Measurements from ENCODE around the gene ZDHHC16.
"Not testable (repeated sequence)": the region's sequence is repeated elsewhere in the genome, so short reads cannot be mapped to it uniquely, and the experiment has no call there.

The ZDHHC16 gene

DNA sequence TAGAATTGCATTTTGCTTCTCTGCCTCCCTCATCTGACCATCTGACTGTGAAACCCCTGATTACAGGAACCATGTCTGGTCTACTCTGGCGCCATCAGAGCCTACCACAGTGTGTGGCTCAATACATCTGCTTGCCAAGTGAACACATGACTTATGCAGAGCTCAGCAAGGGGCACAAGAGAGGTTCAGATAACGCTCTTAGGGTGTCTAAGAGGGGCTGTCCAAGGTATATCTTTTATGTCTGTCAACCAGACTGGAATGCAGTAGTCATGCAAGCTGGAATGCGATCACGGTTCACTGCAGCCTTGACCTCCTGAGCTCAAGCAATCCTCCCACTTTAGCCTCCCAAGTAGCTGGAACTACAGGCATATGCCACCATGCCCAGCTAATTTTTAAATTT lies 34.6 kb upstream of the ZDHHC16 start:
- TF ChIP-seq POLR2A (IDR thresholded peaks at IDR 0.05; ENCODE audit: low read depth, low read length) = no peak
- no peak for TF ChIP-seq POLR2AphosphoS5 (IDR thresholded peaks at IDR 0.05; ENCODE audit: low read depth, low read length)
- no peak for TF ChIP-seq TAF1 (IDR thresholded peaks at IDR 0.05; ENCODE audit: borderline replicate concordance, low read depth, low read length)
- no peak for FAIRE-seq
- DNase-seq (ENCODE audit: insufficient read length) = no peak

DNA sequence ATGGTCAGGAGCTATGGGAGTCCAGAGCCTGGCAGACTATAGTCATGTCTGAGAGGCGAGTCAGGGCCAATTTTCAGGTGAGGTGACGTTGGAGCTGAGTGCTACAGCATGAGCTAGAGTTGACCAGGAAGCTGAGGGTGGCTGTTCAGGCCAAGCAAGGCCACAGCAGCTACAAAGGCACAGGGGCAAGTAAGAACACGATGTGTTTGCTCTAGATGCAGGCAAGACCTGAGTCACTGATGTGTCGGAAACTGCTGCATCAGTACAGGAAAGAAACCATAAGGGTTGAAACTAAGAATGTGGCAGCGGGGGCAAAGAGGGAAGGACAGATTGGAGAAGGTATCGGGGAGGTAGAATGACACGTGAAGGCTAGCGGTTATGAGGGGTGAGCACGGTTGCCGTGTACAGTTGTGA lies 33.1 kb upstream of the ZDHHC16 start:
- TF ChIP-seq POLR2AphosphoS5 (IDR thresholded peaks at IDR 0.05; ENCODE audit: low read depth, low read length) = no peak
- TF ChIP-seq POLR2A (IDR thresholded peaks at IDR 0.05; ENCODE audit: low read depth, low read length) = no peak
- no peak for TF ChIP-seq TAF1 (IDR thresholded peaks at IDR 0.05; ENCODE audit: borderline replicate concordance, low read depth, low read length)
- FAIRE-seq = no peak

GRCh38 chr10:97416565-97416964 lies 29.4 kb upstream of the ZDHHC16 start:
- FAIRE-seq = no peak
- DNase-seq (ENCODE audit: insufficient read length) = no peak

More for the DNA sequence above, 33.1 kb upstream of the ZDHHC16 start:
- no peak for DNase-seq (ENCODE audit: insufficient read length)

DNA sequence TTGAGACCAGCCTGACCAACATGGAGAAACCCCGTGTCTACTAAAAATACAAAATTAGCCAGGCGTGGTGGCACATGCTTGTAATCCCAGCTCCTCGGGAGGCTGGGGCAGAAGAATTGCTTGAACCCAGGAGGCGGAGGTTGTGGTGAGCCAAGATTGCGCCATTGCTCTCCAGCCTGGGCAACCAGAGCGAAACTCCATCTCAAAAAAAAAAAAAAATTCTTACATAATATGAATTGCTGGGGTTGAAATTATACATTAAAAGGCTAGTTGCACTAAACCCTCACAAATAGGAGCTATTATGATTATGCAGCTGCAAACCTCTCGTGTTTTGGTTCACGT lies 22.2 kb upstream of the ZDHHC16 start:
- not testable (repeated sequence) for DNase-seq (ENCODE audit: insufficient read length); FAIRE-seq

More at GRCh38 chr10:97416565-97416964, 29.4 kb upstream of the ZDHHC16 start:
- TF ChIP-seq POLR2AphosphoS5 (IDR thresholded peaks at IDR 0.05; ENCODE audit: low read depth, low read length) (no peak), TAF1 (IDR thresholded peaks at IDR 0.05; ENCODE audit: borderline replicate concordance, low read depth, low read length) (no peak), POLR2A (IDR thresholded peaks at IDR 0.05; ENCODE audit: low read depth, low read length) (no peak)

GRCh38 chr10:97425964-97426775 lies 19.8 kb upstream of the ZDHHC16 start, which contains the start of gene PGAM1:
Gene PGAM1, plus strand, starts transcription at chr10:97426191. Its CDS starts 117 bp downstream, at chr10:97426308.
- DNase-seq (ENCODE audit: insufficient read length) (peak; percentile 98), FAIRE-seq (peak; percentile 96)
- TF ChIP-seq TAF1 (IDR thresholded peaks at IDR 0.05; ENCODE audit: borderline replicate concordance, low read depth, low read length) = peak; percentile 59
- peak; percentile 68; the same call in 1 of the 2 replicates for TF ChIP-seq POLR2A (IDR thresholded peaks at IDR 0.05; ENCODE audit: low read depth, low read length)
- TF ChIP-seq POLR2AphosphoS5 (IDR thresholded peaks at IDR 0.05; ENCODE audit: low read depth, low read length) = peak; percentile 36

DNA sequence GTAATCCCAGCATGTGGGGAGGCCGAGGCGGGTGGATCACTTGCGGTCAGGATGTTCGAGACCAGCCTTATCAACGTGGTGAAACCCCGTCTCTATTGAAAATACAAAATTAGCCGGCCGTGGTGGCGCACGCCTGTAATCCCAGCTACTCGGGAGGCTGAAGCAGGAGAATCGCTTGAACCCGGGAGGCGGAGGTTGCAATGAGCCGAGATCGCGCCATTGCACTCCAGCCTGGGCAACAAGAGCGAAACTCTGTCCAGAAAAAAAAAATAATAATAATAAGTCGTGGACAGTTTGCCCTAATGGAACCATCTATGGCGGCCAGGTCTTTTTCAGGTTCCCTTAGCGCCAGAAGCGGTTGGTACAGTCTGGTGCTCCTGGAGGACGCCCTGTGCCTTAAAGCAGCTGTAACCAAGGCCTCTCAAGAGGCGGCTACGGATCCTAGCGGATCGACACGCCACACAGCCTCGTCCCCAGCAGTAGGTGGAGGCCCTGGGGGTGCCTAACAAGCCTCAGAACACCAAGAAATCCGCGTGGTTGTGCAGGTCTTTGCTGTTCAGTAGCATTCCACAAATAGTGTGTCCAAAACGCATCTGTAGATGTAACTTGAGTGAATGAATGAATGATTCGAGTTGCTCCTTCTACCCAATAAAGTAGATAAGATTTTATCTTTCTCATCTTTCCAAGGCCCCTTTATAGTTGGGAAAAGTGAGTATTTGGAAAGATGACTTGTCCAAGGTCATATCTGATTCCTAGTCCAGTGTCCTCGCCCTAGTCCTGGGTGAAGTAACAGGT lies 19.0 kb upstream of the ZDHHC16 start:
- FAIRE-seq (no peak), DNase-seq (ENCODE audit: insufficient read length) (no peak)
- TF ChIP-seq POLR2AphosphoS5 (IDR thresholded peaks at IDR 0.05; ENCODE audit: low read depth, low read length) = 0 out of 2 replicates have a peak, but pooled peaks have one; percentile 20
- TF ChIP-seq TAF1 (IDR thresholded peaks at IDR 0.05; ENCODE audit: borderline replicate concordance, low read depth, low read length) = no peak

DNA sequence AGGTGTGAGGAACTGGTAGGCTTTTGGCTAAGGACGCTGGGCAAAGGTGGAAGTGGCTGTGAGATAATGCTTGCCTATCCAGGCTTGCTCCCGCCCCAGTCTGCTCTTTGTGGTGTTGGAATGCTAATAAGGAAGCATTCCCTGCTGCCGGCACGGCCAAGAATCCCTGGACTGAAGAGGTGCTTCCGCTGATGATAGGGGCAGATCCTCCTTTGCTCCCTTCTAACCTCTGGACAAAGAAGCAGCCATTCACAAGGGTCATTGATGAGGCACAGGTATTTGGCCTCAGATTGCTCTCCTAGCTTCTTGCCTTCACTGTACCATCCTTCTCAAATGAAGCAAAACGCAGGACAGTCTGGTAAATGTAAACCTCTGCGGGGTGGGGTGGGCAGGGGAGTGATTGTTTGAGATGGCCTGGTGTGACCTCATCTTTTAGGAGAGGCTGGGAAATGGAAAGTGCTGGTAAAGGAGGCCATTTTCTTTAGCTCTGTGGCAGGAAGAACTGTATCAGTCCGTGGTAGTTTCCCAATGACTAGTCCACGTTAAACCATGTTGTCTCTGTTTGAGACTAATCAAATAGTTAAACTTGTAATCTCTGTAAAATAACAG lies 18.3 kb upstream of the ZDHHC16 start:
- TF ChIP-seq POLR2AphosphoS5 (IDR thresholded peaks at IDR 0.05; ENCODE audit: low read depth, low read length) = no peak
- no peak for TF ChIP-seq TAF1 (IDR thresholded peaks at IDR 0.05; ENCODE audit: borderline replicate concordance, low read depth, low read length)
- no peak for TF ChIP-seq POLR2A (IDR thresholded peaks at IDR 0.05; ENCODE audit: low read depth, low read length)
- no peak for FAIRE-seq
- DNase-seq (ENCODE audit: insufficient read length) = no peak

DNA sequence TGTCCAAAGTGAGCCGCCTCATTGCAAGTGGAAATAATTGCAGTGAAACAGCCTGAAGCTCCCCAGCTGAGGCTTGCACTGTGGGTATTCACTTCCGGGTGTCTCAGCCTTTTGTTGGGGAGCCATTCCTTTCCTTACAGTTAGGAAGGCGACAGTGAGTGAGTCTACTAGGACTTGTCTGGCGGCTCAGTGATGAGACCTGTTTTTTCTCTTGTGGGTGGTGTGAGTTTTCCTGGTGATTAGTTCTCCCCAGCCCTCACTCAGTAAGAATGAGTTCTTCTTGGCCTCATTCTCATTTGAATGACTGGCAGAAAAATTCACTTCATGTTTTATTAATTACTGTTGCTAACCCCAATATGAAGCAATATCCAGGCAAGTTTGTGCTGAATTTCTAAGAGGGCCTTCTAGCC lies 17.4 kb upstream of the ZDHHC16 start:
- no peak for FAIRE-seq
- no peak for TF ChIP-seq TAF1 (IDR thresholded peaks at IDR 0.05; ENCODE audit: borderline replicate concordance, low read depth, low read length)
- TF ChIP-seq POLR2AphosphoS5 (IDR thresholded peaks at IDR 0.05; ENCODE audit: low read depth, low read length) = no peak
- TF ChIP-seq POLR2A (IDR thresholded peaks at IDR 0.05; ENCODE audit: low read depth, low read length) = no peak
- no peak for DNase-seq (ENCODE audit: insufficient read length)

DNA sequence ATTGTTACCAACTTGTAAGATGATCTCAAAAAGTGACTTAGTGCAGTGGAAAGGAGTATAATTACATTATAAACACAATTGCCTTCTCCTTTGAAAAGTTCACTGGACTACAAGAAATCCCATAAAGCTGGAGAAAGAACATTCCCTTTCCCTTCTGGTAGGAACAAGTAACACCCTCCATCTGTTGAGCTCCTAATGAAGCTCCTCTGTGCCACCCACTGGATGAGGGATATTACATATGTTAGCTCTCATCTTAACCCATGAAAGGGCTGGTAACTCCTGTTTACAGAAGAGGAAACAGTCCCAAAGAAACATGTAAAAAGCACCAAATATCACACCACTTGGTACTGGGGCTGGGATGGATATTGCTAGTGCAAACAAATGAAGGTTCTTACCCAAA lies 11.9 kb upstream of the ZDHHC16 start:
- TF ChIP-seq POLR2A (IDR thresholded peaks at IDR 0.05; ENCODE audit: low read depth, low read length) (peak; percentile 40; the same call in 1 of the 2 replicates), TAF1 (IDR thresholded peaks at IDR 0.05; ENCODE audit: borderline replicate concordance, low read depth, low read length) (no peak), POLR2AphosphoS5 (IDR thresholded peaks at IDR 0.05; ENCODE audit: low read depth, low read length) (peak; percentile 16; the same call in 1 of the 2 replicates)
- no peak for FAIRE-seq
- DNase-seq (ENCODE audit: insufficient read length) = no peak

DNA sequence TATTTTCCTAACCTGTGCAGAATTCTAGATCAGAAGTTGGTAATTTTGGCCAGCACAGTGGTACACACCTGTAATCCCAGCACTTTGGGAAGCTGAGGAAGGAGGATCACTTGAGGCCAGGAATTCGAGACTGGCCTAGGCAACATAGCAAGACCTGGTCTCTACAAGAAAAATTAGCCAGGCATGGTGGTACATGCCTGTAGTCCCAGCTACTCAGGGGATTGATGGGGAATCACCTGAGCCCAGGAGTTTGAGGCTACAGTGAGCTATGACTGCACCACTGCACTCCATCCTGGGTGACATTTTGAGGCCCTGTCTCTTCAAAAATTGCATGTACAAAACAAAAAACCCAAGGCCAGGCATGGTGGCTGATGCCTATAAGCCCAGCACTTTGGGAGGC lies 11.4 kb upstream of the ZDHHC16 start:
- DNase-seq (ENCODE audit: insufficient read length) (no peak), FAIRE-seq (no peak)
- TF ChIP-seq POLR2AphosphoS5 (IDR thresholded peaks at IDR 0.05; ENCODE audit: low read depth, low read length) (peak; percentile 56), TAF1 (IDR thresholded peaks at IDR 0.05; ENCODE audit: borderline replicate concordance, low read depth, low read length) (no peak), POLR2A (IDR thresholded peaks at IDR 0.05; ENCODE audit: low read depth, low read length) (peak; percentile 24; the same call in 1 of the 2 replicates)

- no peak for TF ChIP-seq TAF1 (IDR thresholded peaks at IDR 0.05; ENCODE audit: borderline replicate concordance, low read depth, low read length)
- no peak for TF ChIP-seq POLR2A (IDR thresholded peaks at IDR 0.05; ENCODE audit: low read depth, low read length)
- TF ChIP-seq POLR2AphosphoS5 (IDR thresholded peaks at IDR 0.05; ENCODE audit: low read depth, low read length) = no peak
- DNase-seq (ENCODE audit: insufficient read length) (no peak), FAIRE-seq (no peak)
Measured at GRCh38 chr10:97435211-97435610, 10.8 kb upstream of the ZDHHC16 start.
